IPS DF 4.7 (cell line): ENCODE measurements around the gene ADGRG1.

ENCODE experiments used
- DNase-seq: peaks from one replicate; pipeline ENCODE4 v3.0.0-alpha.2; 2013; ENCODE audit warnings: low spot score; ENCODE audit errors: extremely low read depth

Gene ADGRG1

GRCh38 chr16:57620335-57621231 is 7.8 kb upstream of the ADGRG1 start:
- no peak for DNase-seq

GRCh38 chr16:57621521-57622271 is 6.7 kb upstream of the ADGRG1 start:
- DNase-seq = no peak

GRCh38 chr16:57622361-57623250 is 5.8 kb upstream of the ADGRG1 start:
- no peak for DNase-seq

- no peak for DNase-seq
Measured at GRCh38 chr16:57623251-57624043, 5.0 kb upstream of the ADGRG1 start.

- DNase-seq = no peak
Measured at GRCh38 chr16:57624044-57624688, 4.3 kb upstream of the ADGRG1 start.

- DNase-seq = no peak
Measured at GRCh38 chr16:57624806-57625500, 3.5 kb upstream of the ADGRG1 start.

DNA sequence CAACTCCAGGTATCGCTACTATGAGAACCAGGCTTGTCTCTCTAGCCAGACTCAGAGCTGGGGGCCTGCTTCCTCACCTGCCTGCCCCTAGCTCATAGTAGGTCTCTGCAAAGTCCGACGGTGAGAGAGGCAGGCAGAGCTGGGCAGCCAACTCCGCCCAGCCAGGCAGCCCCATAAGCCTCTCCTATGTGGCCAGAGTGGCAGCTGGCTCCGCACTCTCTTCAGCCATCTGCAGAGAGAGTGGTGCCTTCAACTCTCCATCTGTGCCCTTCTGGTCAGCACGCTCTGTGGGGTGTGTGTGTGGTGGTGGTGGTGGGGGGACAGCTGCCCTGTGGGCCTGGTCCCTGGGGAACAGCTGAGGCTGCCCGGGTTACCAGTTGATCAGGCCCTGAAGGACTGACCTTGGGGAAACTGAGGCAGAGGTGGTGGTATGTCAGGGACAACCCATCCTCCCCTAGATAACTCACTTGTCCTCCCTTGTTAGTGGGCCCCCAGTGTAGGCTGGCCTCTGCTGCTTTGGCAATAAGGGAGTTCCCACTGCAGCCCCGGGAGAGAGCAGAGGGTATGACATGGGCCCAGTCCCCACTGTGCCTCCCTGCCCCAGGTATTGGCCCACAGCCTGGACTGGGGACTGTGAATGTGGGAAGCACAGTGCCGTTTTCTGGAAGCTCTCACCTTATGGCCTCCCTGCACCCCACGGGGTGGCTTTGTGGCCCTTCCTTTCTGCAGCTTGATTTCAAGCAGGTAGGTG is 1.8 kb upstream of the ADGRG1 start:
- no peak for DNase-seq

DNA sequence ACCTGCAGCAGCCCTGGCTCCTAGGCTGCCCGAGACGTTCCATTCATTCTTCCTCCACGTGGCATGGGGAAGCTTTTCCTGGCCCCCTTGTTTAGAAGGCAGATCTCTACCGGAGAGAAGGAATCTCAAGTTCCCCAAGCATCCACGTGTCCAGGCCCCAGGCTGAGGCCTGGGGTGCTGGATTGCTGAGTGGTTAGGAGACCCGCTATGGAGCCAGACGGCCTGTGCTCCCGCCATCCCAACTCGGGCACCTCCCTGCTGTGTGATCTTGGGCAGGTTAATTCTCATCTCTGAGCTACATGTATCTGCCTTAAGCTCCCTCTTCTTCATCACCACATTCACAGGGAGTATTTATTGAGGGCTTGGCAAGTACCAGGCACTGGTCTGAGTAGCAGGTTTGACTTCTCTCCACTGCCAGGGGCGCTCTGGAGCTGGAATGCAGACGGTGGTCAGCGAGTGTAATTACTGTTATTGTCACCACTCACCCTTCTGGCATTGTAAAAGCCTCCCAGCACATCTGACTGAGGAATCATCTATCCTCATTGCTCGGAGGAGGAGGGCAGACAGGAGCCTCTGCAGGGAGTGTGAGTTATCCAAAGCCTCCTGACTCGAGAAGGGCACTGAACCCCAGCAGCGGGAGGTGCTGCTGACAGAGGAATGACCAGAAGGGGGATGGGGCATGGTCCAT is 1.1 kb upstream of the ADGRG1 start:
- peak; percentile 38 for DNase-seq

DNA sequence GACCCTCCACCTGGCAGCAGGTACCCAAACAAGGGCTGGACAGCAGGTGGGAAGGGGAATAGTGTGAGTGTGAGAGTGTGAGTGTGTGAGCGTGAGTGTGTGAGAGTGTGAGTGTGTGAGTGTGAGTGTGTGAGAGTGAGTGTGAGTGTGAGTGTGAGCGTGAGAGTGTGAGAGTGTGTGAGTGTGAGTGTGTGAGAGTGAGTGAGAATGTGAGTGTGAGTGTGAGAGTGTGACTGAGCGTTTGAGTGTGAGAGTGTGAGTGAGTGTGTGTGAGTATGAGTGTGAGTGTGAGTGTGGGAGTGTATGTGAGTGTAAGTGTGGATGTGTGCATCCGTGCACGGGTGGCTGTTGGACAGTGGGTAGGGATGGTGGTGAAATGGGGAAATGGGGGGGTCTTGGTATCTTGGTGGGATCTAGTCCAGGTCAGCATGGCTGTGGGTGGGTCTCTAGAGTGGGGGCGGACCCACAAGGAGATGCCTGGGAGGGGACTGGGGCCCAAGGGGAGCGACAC is 408 bp downstream of the ADGRG1 start:
- DNase-seq = no peak

GRCh38 chr16:57629516-57630406 is 1.3 kb downstream of the ADGRG1 start:
- DNase-seq = no peak

DNA sequence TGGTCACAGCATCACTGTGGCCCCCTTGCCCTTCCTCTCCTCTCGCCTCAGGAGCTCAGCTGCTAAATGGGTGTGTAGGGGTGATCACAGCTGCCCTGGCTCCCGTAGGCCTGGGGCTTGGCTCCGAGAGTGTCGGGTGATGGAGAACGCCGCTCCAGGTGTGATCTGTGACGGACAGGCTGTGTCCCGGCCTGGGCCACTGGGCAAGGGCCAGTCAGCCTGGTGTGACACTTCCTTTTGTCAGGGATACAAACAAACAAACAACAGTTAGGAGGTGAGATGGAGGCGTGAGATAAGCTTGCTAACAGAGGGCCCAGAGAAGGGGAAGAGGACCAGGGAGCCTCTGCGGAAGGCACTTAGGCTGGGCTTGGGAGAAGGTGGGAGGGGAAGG is 2.0 kb downstream of the ADGRG1 start:
- no peak for DNase-seq

DNA sequence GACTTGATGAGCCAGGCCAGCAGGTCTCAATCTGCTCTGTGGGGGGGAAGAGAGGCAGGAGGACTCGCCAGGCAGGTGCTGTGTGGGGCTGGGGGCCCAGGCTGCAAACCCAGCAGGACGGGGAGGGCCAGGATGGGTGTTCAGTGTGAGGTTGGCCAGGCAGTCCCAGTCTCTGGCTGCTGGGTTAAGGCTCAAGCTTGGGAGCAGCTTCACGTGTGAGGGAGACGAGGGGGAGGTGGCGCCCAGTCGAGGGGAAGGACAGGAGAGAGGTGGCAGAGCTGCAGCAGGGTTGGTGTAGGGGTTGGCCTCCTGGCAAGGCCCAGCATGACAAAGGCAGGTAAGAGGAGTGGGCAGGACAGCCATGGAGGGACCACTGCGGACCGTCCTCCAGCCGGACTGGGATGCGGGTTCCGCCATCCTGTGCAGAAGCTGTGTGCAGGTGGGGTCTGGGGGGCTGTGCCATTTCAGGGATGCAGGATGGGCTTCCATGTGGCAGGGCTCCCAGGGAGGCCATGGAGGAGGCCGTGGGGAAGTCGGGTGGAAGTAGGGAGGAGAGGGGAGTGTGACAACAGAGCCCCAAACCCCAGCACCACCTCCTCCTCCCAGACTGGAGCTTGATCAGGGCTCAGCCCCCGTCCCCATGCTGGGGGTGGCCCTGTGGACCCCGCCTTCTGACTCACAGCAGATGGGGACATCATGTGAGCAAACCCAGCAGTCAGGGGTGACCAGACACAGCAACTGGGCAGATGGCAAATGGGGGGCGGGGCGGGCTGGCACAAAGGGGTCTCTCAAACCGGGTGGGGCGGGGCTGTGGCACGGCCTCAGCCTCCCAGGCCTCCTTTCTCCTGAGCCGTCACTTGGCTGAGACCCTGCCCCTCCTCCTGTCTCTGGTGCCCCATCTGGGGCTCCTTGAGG is 2.8 kb downstream of the ADGRG1 start:
- no peak for DNase-seq

DNA sequence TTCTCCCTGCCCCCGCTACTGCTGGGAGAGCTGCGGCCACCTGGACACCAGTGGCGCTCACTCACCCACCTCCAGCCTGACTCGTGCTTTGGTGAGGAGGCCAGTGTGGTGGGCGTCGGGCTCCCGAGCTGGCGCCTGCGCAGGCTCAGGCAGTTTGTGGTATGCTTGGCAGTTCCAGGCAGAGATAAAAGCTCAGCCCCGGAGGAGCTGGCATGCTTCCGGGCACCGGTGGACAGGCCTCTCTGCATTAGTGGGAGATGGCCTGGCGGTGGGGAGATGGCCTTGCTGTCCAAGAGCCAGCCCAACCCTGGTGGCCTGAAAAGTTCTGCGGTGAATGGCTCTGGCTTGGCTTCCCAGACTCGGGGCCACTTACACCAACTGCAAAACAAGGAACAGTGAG is 4.1 kb downstream of the ADGRG1 start:
- DNase-seq = no peak

- no peak for DNase-seq
Measured at GRCh38 chr16:57633383-57634064, 5.1 kb downstream of the ADGRG1 start.

DNA sequence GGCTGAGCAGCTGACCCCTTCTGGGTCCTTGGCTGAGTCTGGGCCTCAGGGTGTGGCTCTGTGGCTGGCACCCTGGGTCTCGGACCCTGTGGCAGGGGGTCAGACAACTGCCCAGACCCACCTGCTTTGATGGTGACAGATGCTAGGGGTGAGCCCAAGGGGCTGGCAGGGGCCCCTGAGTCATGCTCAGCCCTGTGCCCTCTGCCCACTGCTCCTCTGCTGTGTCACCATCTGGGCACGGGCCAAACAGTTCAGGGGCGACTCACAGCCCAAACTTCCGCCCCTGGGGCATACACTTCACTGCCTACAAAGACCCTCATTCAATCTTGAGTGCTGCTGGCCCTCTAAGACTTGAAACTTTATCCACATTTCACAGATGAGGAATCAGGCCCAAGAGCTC is 5.7 kb downstream of the ADGRG1 start:
- DNase-seq = no peak
